ENCODE results near the gene KRTDAP. TPM values are rescaled to one million over a fixed set of nuclear protein-coding genes. Genes with fewer than 3 reads are reported as not detected.

Gene KRTDAP
- total RNA-seq, 1 experiment from 2014 or later = 1.7 TPM

DNA sequence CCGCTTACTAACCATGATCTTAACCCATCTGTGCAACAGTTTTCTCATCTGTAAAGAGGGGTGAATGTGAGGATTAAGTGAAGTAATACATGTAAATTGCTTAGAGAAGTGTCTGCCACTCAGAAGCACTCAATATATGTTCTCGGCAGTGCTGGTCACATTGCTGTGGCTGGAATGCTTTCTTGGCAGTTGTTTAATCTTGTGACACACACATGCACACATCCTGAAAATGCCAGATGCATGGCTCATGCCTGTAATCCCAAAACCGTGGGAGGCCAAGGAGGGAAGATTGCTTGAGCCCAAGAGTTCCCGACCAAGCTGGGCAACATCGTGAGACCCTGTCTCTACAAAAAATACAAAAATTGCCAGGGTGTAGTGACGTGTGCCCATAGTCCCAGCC, 28.0 kb upstream of the KRTDAP start:
- Mint-ChIP-seq H3K4me3 (no peak overlapping the region), H3K27ac (no peak overlapping the region), H3K36me3 (no peaks in the 10 kb centered on the region), H3K27me3 (ENCODE audit: low read depth) (no peaks in the 10 kb centered on the region; the same call in none of the 2 replicates), H3K4me1 (peaks cover 31% of the 10 kb centered on the region), H3K9me3 (no peaks in the 10 kb centered on the region)
- no peak for TF ChIP-seq ETV6 (CRISPR knock-in tag; IDR thresholded peaks at IDR 0.05)
- TF ChIP-seq SP1 (CRISPR knock-in tag; conservative IDR thresholded peaks at IDR 0.05) = no peak
- no peak for TF ChIP-seq ZNF263 (CRISPR knock-in tag; IDR thresholded peaks at IDR 0.05; ENCODE audit: low read depth)
- TF ChIP-seq, protein P1, sequence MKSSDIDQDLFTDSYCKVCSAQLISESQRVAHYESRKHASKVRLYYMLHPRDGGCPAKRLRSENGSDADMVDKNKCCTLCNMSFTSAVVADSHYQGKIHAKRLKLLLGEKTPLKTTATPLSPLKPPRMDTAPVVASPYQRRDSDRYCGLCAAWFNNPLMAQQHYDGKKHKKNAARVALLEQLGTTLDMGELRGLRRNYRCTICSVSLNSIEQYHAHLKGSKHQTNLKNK (CRISPR knock-in tag; IDR thresholded peaks at IDR 0.05) = no peak
- TF ChIP-seq TEAD1 (CRISPR knock-in tag; IDR thresholded peaks at IDR 0.05) = no peak
- no peak for TF ChIP-seq JUN (CRISPR knock-in tag; IDR thresholded peaks at IDR 0.05)
- no peak for TF ChIP-seq TEAD4 (CRISPR knock-in tag; IDR thresholded peaks at IDR 0.05)
- TF ChIP-seq, protein P2, sequence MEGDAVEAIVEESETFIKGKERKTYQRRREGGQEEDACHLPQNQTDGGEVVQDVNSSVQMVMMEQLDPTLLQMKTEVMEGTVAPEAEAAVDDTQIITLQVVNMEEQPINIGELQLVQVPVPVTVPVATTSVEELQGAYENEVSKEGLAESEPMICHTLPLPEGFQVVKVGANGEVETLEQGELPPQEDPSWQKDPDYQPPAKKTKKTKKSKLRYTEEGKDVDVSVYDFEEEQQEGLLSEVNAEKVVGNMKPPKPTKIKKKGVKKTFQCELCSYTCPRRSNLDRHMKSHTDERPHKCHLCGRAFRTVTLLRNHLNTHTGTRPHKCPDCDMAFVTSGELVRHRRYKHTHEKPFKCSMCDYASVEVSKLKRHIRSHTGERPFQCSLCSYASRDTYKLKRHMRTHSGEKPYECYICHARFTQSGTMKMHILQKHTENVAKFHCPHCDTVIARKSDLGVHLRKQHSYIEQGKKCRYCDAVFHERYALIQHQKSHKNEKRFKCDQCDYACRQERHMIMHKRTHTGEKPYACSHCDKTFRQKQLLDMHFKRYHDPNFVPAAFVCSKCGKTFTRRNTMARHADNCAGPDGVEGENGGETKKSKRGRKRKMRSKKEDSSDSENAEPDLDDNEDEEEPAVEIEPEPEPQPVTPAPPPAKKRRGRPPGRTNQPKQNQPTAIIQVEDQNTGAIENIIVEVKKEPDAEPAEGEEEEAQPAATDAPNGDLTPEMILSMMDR (IDR thresholded peaks at IDR 0.05) = no peak
- TF ChIP-seq, protein P3, sequence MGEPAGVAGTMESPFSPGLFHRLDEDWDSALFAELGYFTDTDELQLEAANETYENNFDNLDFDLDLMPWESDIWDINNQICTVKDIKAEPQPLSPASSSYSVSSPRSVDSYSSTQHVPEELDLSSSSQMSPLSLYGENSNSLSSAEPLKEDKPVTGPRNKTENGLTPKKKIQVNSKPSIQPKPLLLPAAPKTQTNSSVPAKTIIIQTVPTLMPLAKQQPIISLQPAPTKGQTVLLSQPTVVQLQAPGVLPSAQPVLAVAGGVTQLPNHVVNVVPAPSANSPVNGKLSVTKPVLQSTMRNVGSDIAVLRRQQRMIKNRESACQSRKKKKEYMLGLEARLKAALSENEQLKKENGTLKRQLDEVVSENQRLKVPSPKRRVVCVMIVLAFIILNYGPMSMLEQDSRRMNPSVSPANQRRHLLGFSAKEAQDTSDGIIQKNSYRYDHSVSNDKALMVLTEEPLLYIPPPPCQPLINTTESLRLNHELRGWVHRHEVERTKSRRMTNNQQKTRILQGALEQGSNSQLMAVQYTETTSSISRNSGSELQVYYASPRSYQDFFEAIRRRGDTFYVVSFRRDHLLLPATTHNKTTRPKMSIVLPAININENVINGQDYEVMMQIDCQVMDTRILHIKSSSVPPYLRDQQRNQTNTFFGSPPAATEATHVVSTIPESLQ (CRISPR knock-in tag; IDR thresholded peaks at IDR 0.05) = no peak
- no peak for TF ChIP-seq ZNF232 (CRISPR knock-in tag; IDR thresholded peaks at IDR 0.05)
- TF ChIP-seq NFE2L1 (CRISPR knock-in tag; IDR thresholded peaks at IDR 0.05) = no peak
- TF ChIP-seq, protein P4, sequence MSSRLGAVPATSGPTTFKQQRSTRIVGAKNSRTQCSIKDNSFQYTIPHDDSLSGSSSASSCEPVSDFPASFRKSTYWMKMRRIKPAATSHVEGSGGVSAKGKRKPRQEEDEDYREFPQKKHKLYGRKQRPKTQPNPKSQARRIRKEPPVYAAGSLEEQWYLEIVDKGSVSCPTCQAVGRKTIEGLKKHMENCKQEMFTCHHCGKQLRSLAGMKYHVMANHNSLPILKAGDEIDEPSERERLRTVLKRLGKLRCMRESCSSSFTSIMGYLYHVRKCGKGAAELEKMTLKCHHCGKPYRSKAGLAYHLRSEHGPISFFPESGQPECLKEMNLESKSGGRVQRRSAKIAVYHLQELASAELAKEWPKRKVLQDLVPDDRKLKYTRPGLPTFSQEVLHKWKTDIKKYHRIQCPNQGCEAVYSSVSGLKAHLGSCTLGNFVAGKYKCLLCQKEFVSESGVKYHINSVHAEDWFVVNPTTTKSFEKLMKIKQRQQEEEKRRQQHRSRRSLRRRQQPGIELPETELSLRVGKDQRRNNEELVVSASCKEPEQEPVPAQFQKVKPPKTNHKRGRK (CRISPR knock-in tag; IDR thresholded peaks at IDR 0.05; ENCODE audit: borderline replicate concordance) = no peak
- TF ChIP-seq HMGA2 (CRISPR knock-in tag; IDR thresholded peaks at IDR 0.05) = no peak
- TF ChIP-seq CREM (CRISPR knock-in tag; IDR thresholded peaks at IDR 0.05) = no peak
- no peak for TF ChIP-seq NFATC4 (CRISPR knock-in tag; IDR thresholded peaks at IDR 0.05)
- TF ChIP-seq ZNF219 (CRISPR knock-in tag; IDR thresholded peaks at IDR 0.05; ENCODE audit: borderline replicate concordance) = no peak
- TF ChIP-seq FOXP1 (CRISPR knock-in tag; IDR thresholded peaks at IDR 0.05; ENCODE audit: borderline replicate concordance) = no peak
- TF ChIP-seq SOX15 (CRISPR knock-in tag; IDR thresholded peaks at IDR 0.05) = no peak
- TF ChIP-seq ZNF317 (CRISPR knock-in tag; IDR thresholded peaks at IDR 0.05; ENCODE audit: borderline replicate concordance, low read depth) = no peak
- DNase-seq (ENCODE audit: low spot score) (no peak), ATAC-seq (no peak)
- CTCF ChIA-PET = no interaction called here
- POLR2A ChIA-PET = no interaction called here

DNA sequence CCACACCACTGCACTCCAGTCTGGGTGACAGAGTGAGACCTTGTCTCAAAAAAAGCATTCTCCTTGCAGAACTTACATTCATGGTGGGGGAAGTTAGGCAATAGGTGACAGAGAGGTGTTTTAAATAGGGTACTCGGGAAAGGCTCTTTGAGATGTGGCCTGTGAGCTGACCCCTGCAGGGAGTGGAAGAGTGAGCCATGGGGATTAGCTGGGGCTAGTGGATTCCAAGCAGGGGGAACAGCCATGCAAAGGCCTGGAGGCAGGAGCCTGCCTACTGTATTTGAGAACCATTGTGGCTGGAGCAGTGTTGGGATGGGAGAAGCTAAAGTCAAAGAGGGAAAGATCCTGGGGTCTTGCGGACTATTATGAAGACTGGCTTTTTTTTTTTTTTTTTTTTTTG, 27.1 kb upstream of the KRTDAP start:
- DNase-seq (ENCODE audit: low spot score) = no peak
- Mint-ChIP-seq H3K27me3 (ENCODE audit: low read depth) (peaks cover 7% of the 10 kb centered on the region), H3K36me3 (no peaks in the 10 kb centered on the region), H3K4me3 (no peak overlapping the region), H3K27ac (no peak overlapping the region), H3K4me1 (peaks cover 23% of the 10 kb centered on the region), H3K9me3 (no peaks in the 10 kb centered on the region)
- ChIA-PET CTCF (interaction anchor here (0.8 kb wide), 1 partner anchor 31 kb away, joined by 5 read pairs; no protein-coding TSS in a partner anchor), POLR2A (no interaction called here)
- ATAC-seq = no peak
- TF ChIP-seq, protein P5, sequence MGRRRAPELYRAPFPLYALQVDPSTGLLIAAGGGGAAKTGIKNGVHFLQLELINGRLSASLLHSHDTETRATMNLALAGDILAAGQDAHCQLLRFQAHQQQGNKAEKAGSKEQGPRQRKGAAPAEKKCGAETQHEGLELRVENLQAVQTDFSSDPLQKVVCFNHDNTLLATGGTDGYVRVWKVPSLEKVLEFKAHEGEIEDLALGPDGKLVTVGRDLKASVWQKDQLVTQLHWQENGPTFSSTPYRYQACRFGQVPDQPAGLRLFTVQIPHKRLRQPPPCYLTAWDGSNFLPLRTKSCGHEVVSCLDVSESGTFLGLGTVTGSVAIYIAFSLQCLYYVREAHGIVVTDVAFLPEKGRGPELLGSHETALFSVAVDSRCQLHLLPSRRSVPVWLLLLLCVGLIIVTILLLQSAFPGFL (CRISPR knock-in tag; IDR thresholded peaks at IDR 0.05; ENCODE audit: borderline replicate concordance) = no peak
- TF ChIP-seq TEAD1 (CRISPR knock-in tag; IDR thresholded peaks at IDR 0.05) (no peak), ZBTB21 (CRISPR knock-in tag; IDR thresholded peaks at IDR 0.05; ENCODE audit: borderline replicate concordance) (no peak), JAZF1 (CRISPR knock-in tag; IDR thresholded peaks at IDR 0.05) (no peak), NFATC4 (CRISPR knock-in tag; IDR thresholded peaks at IDR 0.05) (no peak), FOXP1 (CRISPR knock-in tag; IDR thresholded peaks at IDR 0.05; ENCODE audit: borderline replicate concordance) (no peak), GRHL2 (CRISPR knock-in tag; IDR thresholded peaks at IDR 0.05; ENCODE audit: insufficient replicate concordance, severe bottlenecking) (no peak), TCF7 (CRISPR knock-in tag; IDR thresholded peaks at IDR 0.05; ENCODE audit: low read depth) (no peak), EMX1 (CRISPR knock-in tag; IDR thresholded peaks at IDR 0.05) (no peak), ESRRA (CRISPR knock-in tag; IDR thresholded peaks at IDR 0.05; ENCODE audit: borderline replicate concordance) (no peak), GTF2I (CRISPR knock-in tag; conservative IDR thresholded peaks at IDR 0.05) (no peak)
- TF ChIP-seq, protein P6, sequence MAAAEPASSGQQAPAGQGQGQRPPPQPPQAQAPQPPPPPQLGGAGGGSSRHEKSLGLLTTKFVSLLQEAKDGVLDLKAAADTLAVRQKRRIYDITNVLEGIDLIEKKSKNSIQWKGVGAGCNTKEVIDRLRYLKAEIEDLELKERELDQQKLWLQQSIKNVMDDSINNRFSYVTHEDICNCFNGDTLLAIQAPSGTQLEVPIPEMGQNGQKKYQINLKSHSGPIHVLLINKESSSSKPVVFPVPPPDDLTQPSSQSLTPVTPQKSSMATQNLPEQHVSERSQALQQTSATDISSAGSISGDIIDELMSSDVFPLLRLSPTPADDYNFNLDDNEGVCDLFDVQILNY (CRISPR knock-in tag; IDR thresholded peaks at IDR 0.05) = no peak
- TF ChIP-seq, protein P7, sequence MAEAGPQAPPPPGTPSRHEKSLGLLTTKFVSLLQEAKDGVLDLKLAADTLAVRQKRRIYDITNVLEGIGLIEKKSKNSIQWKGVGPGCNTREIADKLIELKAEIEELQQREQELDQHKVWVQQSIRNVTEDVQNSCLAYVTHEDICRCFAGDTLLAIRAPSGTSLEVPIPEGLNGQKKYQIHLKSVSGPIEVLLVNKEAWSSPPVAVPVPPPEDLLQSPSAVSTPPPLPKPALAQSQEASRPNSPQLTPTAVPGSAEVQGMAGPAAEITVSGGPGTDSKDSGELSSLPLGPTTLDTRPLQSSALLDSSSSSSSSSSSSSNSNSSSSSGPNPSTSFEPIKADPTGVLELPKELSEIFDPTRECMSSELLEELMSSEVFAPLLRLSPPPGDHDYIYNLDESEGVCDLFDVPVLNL (CRISPR knock-in tag; IDR thresholded peaks at IDR 0.05; ENCODE audit: borderline replicate concordance, low read depth) = no peak
